GM19043 (cell line): Measurements from ENCODE around the gene CCDC40.

ENCODE experiments used
- ATAC-seq: cut with Tn5 transposase; IDR thresholded peaks from one replicate; pipeline ENCODE4 v1.9.1; 2021; ENCODE audit warnings: low read depth; ENCODE audit not compliant: unreplicated experiment

The CCDC40 gene

DNA sequence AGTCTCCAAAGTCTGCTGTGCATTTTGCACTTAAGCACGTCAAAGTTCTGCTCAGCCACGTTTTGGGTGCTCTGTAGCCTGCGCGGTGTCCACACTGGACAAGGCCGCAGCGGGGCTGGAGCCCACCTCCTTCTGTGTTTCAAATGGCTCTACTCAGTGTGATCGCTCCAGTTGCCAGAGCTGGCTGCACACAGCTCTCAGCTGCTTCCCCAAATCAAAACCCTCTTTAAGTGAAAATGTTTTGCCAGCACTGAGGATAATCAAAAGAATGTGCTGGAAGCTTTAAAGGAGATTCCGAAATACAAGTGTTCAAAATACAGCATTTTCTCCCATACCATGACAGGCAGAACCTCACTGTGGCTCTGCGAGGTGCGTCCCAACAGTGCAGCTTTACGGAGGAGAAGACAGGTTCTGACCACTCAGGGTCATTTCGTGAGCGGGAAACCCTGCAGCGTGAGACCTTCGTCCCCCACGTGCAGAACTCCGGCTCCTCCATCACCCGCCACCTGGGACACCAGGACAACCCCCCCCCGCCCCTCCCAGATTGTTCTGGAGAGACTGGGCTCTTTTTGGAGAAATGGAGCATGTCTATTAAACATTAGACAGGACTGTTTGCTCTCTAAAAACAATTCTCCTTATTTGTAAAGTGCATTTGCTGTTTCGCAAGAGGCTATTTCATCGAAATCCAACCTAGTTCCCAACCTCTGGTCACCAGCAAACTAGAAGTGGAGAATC is 17.4 kb upstream of the CCDC40 start:
- no peak for ATAC-seq

DNA sequence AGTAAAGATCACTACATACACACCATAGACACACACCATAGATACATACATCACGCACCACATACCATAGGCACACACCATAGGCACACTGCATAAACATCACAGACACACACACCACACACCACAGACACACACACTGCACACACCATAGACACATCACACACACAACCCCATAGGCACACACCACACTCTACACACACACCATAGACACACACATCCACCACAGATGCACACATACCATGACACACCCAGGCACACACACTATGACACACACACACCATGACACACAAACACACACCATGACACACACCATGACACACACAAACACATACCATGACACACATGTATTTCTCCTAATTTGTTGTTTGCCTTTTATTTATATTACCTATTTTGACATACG is 14.8 kb upstream of the CCDC40 start:
- no peak for ATAC-seq

DNA sequence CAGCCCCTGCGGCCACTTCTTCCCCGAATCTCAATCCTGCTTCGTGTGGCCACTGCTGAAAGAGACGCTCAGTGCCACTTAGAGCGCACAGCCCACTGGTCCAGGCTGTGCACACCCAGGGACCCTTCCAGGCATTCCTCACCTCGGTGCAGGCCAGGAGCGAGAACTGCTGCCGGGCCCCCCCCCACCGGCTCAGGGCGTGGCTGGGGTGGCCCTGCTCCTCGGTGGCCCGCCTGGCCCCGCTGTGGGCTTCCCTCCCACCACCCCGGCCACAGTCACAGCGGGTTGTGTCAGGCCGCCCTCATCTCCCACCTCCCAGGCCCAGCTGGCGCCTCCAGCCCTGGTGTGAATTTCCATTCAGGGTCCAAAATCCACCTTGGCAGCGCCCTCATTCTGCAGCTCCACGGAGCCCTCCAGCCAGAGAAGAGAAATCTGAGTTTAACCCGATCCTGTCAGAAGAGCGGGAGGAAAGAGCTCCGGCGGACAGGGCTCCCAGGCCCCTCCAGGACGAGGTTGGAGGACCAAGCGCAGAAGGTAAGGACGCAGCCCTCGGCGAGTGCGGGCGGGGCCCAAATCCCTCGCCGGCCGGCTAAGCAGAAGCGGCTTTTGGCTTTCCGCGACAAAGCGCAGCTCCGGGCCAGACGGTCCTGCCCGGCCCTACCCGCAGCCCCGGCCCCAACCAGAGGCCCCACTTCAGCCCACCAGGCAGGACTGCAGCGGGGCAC is 12.8 kb upstream of the CCDC40 start:
- no peak for ATAC-seq

DNA sequence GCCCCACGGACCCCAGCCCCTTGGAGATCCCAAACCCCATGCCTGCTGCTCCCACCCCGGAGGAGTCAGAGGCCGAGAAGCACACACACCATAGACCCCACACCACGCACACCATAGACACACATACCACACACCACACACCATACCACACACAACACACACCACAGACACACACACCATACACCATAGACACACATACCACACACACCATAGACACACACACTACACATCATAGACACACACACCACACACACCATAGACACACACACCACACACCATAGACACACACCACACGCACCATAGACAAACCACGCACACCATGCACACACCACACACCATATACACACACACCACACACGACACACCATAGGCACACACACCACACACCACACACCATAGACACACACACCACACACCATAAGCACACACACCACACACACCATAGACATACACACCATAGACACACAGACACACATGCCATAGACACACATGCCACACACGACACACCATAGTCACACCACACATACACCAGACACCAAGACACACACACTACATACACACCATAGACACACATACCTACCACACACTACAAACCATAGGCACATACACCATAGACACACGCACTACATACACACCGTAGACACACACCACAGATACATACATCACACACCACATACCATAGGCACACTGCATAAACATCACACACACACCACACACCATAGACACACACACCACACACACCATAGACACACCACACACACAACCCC is 12.1 kb upstream of the CCDC40 start:
- ATAC-seq, result no peak

DNA sequence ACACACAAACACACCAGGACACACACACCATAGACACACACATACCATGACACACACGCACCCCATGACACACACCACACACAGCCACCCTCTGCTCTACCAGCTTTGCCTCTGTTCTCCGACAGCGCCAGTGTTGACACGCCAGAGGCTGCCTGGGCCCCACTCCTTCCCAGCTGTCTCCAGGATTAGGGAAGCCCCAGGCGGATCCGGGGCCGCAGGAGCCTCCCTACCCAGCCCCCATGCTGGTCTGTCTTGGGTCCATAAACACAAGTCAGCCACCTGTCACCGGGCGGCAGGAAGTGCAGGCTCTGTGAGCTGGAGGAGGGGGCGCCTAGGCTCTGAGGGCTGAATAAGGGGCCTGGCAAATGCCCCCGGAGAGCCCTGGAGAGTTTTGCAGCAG is 11.3 kb upstream of the CCDC40 start:
- no peak for ATAC-seq

DNA sequence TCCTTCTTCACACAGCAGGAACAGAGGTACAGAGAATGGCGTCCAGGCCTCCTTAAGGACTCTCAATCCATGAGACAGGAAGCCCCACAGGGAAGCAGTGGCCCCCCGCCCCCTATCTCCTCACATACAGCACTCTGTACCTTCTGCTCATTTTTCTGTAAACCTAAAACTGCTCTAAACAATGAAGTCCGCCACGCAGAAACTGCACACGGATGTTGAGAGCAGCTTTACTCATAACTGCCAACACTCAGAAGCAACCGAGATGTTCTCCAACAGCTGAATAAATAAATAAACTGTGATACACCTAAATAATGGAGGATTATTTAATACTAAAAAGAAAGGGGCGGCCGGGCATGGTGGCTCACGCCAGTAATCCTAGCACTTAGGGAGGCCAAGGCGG is 10.6 kb upstream of the CCDC40 start:
- no peak for ATAC-seq

DNA sequence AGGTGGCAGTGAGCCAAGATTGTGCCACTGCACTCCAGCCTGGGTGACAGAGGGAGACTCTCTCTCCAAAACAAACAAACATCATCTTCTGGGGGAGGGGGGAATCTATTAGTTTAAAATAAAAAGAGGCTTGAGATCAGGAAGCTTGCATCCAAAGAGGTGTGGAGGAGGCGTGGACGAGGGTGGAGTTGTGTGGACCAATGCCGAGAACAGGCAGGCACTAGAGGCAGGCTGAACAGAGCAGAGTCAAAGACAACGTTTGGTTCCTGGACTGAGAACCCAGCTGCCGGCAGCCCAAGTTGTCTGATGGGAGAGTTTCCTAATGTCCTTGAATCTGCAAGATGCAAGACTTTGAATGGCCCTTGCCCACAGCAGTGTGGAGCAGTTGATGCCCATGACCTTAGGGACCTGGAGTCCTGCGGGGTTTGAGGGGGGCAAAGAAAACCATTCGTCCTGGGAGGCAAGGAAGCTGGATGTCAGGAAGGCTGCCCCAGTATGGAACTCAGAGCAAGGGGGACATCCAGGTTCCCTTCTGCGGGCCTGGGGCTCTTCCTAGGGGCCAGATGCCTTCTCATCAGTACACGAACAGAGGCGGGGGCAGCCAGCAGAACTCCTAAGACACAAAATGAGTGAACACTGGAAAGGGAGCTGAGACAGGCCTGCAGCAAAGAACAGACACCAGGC is 9.9 kb upstream of the CCDC40 start:
- no peak for ATAC-seq

DNA sequence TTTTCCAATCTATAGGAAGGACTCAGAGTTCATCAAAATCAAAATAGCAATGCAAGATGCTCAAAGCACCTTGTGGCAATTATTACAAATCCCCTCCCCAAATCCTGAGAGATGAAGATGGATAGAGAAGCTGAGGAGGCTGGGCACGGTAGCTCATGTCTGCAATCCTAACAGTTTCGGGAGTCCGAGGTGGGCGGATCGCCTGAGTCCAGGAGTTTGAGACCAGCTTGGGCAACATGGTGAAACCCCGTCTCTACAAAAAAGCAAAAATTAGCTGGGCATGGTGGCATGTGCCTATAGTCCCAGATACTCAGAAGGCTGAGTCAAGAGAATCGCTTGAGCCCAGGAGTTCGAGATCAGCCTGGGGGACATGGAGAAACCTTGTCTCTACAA is 9.4 kb upstream of the CCDC40 start:
- no peak for ATAC-seq

DNA sequence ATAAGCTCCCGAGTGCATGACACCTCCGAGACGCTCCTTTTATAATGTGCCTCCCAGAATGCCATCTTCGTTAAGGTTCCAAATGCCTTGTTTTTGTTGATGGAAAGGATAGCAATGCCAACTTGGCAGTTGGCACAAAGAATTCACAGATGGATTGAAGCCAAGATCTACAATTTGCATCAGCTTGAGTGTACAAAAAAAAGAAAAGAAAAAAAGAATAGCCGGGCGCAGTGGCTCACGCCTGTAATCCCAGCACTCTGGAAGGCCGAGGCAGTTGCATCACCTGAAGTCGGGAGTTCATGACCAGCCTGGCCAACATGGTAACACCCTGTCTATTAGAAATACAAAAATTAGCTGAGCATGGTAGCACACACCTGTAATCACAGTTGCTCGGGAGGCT is 8.4 kb upstream of the CCDC40 start:
- no peak for ATAC-seq

DNA sequence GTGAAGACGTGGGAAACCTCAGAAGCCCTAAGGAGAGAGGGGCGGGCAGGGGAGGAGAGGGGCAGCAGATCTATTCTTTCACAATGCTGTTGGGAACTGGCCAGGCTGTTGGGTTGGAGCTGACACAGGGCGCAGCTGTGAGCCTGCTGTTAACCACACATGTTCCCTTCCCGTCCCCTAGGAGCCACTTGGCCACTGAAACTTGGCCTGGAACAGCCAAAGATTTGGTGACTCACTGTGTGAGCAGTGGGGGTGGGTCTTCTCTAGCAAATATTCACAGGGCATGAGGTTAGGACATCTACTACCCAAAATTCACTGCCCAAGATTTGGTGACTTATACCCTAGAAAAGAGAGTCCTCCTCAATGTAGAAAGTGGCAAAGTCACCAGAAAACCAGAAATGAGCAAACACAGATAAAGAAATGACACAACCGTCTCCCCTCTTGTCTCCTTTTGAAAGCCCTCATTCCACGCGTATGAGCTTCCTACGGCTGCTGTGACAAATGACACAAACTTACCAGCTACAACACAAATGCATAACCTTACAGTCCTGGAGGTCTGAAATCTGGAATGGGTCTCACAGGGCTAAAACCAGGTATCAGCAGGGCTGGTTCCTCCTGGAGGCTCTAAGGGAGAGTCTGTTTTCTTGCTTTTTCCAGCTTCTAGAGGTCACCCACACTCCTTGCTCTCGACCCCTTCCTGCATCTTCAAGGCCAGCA is 7.0 kb upstream of the CCDC40 start:
- no peak for ATAC-seq

DNA sequence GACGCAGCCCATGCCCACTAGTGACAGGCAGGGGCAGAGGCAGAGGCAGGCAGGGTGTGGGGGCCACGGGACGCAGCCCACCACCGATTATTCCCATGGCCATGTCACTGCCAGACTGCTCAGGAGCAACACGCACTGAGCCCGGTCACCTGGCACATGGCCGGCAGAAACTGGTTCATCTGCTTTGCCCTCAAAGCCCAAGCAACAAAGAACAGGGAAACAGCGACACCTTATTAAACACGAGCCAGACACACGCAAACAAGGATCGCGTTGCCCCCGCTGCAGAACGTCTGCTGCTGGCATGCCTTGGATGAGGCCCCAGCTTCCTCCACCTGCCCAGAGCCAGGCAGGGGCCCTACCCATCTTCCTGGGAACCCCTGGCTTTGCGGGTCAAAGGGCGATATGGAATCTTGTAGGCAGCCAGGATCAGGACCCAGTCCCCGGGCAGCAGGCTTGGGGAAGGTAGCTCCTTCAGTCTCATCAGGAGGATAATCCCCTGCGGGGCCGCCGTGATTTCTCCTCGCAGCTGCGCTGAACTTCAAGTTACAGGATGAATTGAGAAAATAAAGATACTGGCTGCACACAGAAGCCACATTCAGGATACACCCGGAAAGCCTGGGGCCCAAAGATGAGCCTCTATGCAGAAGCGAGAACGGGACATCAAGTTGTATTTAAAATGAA is 5.6 kb upstream of the CCDC40 start:
- no peak for ATAC-seq

DNA sequence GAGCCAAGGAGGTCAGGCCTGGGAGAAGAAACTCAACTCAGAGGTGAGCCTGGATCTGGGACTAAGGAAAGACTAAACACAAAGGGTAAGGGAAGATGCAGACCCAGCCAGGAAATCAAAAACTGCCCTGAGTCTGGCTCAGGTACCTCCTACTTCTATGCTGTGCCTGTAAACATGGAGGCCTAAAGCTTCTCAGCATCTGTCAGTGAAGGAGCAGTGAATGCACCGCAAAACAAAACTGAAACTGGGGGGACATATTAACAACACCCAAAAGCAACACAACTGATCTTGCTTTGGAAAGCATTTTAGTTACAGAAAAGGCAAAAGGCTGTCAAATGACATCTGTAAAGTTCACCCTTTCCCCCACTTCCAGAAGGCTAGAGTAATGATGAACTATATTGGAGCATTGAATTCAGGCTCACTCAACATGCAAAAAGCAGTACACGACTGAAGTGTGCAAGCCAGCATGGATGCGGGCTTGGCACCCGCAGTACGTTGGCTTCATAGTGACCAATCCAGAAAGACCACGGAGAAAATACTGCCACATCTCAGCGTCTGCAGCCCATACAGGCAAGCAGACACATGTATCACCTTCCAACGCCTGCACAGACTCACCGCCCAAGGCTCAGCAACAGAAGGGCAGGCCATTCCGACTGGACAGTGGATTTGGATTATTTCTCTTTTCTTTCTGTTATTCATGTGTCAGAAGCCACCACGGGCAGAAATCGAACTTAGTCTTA is 4.6 kb upstream of the CCDC40 start:
- ATAC-seq, result no peak

DNA sequence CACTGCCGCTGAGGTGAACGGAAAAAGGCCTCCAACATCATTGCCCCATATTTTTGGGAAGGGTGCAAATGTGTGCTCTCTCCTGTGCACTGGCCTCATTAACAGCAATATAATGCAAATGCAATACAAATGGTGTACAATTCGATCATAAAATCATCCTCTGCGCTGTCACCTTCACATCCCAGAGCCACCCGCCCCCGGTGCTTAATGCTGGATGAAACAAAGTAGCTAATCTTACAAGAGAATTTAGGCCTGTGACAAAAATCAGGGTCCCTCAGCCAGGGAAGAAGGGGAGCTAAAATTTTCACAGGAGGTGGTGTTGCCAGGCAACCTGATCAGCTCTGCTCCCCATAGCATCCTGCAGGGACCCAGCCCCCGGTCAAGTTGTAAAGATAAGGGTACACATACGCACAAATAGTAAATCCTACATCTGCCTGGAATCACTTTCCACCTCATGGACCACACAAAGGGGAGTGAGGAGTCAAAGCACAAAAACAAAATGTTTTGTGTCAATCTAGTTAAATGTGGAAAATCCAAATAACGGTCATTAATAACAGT is 3.7 kb upstream of the CCDC40 start:
- no peak for ATAC-seq

DNA sequence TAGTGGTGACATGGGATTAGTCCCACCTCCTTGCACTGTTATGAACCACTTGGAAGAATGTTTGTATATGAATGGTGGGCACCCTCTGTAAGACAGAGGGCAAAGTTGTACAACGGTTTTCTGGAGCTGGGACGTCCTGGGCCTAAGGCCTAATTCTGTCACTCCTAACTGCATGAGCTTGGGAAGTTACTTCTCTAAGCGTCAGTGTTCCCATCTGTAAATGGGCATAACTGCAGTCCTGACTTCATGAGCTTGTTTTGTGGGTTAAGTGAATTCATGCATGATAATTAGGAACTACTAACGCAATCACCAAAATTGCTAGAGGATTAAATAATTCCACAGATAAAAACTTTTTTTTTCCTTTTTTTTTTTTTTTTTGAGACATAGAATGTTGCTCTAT is 2.6 kb upstream of the CCDC40 start:
- ATAC-seq, result no peak

DNA sequence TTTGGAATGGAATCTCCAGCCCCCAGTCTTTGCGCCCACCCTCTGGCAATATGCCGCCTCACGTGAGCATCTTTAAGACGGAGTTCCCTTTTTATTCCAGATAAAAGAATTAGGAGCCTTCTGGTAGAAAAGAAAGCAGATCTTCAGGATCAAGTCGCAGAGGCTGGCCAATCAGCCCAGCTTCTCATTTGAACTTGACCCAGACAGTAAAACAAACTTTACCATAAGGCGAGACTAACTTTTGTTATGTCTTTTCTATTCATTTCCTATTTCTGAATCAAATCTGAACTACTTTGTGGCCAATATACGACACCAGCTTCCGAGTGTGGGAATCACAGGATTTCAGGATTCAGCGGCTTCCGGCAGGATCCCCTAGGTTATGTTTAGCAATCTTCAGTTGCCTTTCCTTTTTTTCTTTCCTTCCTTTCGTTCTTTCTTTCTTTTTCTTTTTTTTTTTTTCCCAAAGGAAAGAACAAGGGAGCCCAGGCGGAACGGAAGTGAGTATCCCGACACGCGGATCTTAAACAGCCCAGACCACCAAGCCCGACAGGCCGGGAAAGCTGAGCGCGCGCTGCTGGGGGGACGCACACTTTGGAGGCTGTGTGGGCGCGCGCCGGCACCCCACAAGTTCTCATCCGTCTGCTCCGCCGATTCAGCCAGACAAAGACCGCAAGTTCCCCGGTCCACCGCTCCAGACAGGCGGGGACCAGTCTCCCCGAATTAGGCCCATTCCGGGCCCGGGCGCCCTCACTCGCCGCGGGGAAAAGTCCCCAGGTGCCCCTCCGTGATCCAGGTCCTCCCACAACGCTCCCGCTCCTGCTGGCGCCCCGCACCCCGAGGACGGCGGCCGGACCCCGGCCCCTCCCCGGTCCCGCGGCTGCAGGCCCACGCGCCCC is 1.4 kb upstream of the CCDC40 start:
- no peak for ATAC-seq

DNA sequence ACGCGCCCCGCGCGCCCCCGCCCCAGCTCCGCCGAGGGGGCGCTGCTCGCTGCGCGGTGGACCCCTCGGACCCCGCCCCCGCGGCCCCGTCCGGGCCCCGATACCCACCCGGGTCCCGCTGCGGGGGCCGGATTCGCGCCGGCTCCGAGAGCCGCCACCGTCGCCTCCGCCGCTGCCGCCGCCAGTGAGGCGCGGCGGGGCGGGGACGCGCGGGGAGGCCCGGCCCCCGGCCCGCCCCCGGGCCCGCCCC is 830 bp upstream of the CCDC40 start, which contains the start of gene TBC1D16:
Gene TBC1D16, minus strand, starts transcription at position 186 of the 250 bp plus-strand sequence. CDS start 22,325 bp downstream, outside the sequence.
- no peak for ATAC-seq

DNA sequence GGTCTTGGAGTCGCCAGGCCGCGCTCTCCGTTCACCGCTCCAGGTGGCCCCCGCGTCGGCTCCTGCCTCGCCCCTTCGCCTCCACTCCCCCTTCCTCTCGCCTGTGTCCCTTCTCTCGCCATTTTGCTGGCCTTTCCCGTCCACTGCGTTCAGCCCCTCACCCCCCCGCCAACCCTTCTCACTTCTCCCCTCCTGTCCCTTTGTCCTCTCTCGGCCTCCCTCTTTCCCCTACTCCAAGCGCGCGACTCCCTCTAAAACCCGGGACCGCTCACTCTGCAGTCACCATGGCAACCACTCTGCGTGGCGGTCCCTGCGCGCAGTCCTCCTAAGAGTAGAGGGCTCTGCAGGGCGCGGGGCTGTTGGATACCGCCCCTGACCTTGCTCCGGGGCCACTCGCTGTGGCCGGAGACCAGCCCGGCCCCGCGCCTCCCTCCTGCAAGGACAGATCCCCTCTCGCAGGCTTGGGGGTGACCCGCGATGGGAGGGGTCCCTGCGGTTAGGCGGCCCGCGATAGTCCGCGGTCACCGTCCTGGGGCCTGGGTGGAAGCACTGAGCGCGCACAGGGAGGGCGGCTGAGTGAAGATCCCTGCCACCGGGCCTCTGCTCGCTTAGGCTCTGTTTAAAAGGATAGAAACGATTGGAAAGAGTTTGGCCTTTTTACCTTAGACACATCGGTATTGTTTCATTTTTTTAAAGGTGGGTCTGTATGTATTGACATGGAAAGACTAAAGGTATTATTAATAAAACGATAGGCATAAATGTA is 454 bp downstream of the CCDC40 start:
- ATAC-seq, result no peak
